Endothelial cell of umbilical vein (primary cell): ENCODE results near the gene PERP.

Experiments used
- CTCF ChIP-seq, 2 donors: IDR thresholded peaks; 1 replicate in 1 of 2; 2 replicates in 1 of 2; pipeline ENCODE4 v1.5.1; 2011; ENCODE audit warnings: low read length in 2 of 2, mild to moderate bottlenecking in 2 of 2, moderate library complexity in 2 of 2, control low read depth in 1 of 2, inconsistent platforms in 1 of 2, low read depth in 1 of 2; ENCODE audit not compliant: insufficient read depth in 1 of 2; ENCODE audit errors: extremely low read depth in 1 of 2
- EZH2 ChIP-seq: IDR thresholded peaks from 2 replicates; pipeline ENCODE4 v1.6.1; 2012; ENCODE audit warnings: borderline replicate concordance, low read depth, mild to moderate bottlenecking, moderate library complexity, low read length, inconsistent platforms; ENCODE audit not compliant: severe bottlenecking
- FOS ChIP-seq: IDR thresholded peaks from 2 replicates; pipeline ENCODE4 v1.6.1; 2011; ENCODE audit warnings: mild to moderate bottlenecking, low read length, moderate library complexity, borderline replicate concordance; ENCODE audit not compliant: insufficient read depth
- JUN ChIP-seq: IDR thresholded peaks from 2 replicates; pipeline ENCODE4 v1.6.1; 2011; ENCODE audit warnings: borderline replicate concordance, low read depth; ENCODE audit not compliant: insufficient read length, insufficient read depth
- MAX ChIP-seq: IDR thresholded peaks from 2 replicates; pipeline ENCODE4 v1.6.1; 2011; ENCODE audit not compliant: insufficient read depth, insufficient read length
- MYC ChIP-seq: IDR thresholded peaks from one replicate; pipeline ENCODE4 v1.6.1; 2011; ENCODE audit warnings: mild to moderate bottlenecking, low read depth, low read length
- POLR2A ChIP-seq: IDR thresholded peaks from 2 replicates; pipeline ENCODE4 v1.6.1; 2012; ENCODE audit warnings: low read depth, mild to moderate bottlenecking, control low read depth, low read length
- POLR2AphosphoS5 ChIP-seq: IDR thresholded peaks from 2 replicates; pipeline ENCODE4 v1.6.1; 2012; ENCODE audit warnings: low read depth, mild to moderate bottlenecking, control low read depth, low read length, moderate library complexity; ENCODE audit not compliant: insufficient read depth

- TF ChIP-seq POLR2AphosphoS5 (no peak), POLR2A (no peak), CTCF (IDR thresholded peaks at IDR 0.05; ENCODE audit: extremely low read depth in 1 of 2, insufficient read depth in 1 of 2, low read depth in 1 of 2, low read length in 2 of 2) (no peak), EZH2 (no peak), MYC (no peak), MAX (no peak), JUN (no peak), FOS (no peak)
Measured at GRCh38 chr6:138089325-138089724, 17.9 kb downstream of the PERP start.
